HL-60 (cell line): Measurements from ENCODE around the gene PTPRK.

Source experiments
- DNase-seq, 2 experiments: peaks; one replicate each; pipeline ENCODE4 v3.0.0-alpha.2; 2010 to 2020; ENCODE audit warnings: low read depth in 1 of 2, low spot score in 1 of 2
- H3K27ac ChIP-seq: fragments of 250-450 bp; sonication (Bioruptor Pico); replicated peaks from 2 replicates; pipeline ENCODE4 v1.5.1; 2020; ENCODE audit warnings: mild to moderate bottlenecking, moderate library complexity
- H3K27me3 ChIP-seq: fragments of 250-450 bp; sonication (Bioruptor Pico); 2 replicates; pipeline ENCODE4 v1.5.1; 2021; ENCODE audit warnings: mild to moderate bottlenecking, moderate library complexity; ENCODE audit not compliant: insufficient read depth, poor library complexity, severe bottlenecking
- H3K4me3 ChIP-seq: replicated peaks from 2 replicates; pipeline ENCODE4 v1.5.1; 2011; ENCODE audit warnings: mild to moderate bottlenecking, control low read depth, low read length; ENCODE audit not compliant: insufficient read depth
- CTCF ChIP-seq: IDR thresholded peaks from one replicate; pipeline ENCODE4 v1.5.1; 2011; ENCODE audit warnings: low read length, control low read depth, inconsistent platforms; ENCODE audit not compliant: insufficient read depth
- GABPA ChIP-seq: IDR thresholded peaks from 2 replicates; pipeline ENCODE4 v1.6.1; 2012; ENCODE audit warnings: low read depth
- POLR2AphosphoS5 ChIP-seq: IDR thresholded peaks from 2 replicates; pipeline ENCODE4 v1.6.1; 2012; ENCODE audit warnings: low read depth
- REST ChIP-seq: IDR thresholded peaks from 2 replicates; pipeline ENCODE4 v1.6.1; 2012; ENCODE audit warnings: low read depth; ENCODE audit not compliant: insufficient replicate concordance
- SPI1 ChIP-seq: IDR thresholded peaks from 2 replicates; pipeline ENCODE4 v1.6.1; 2012; ENCODE audit warnings: low read depth, mild to moderate bottlenecking, borderline replicate concordance

PTPRK gene

GRCh38 chr6:128492386-128492785, 28.0 kb downstream of the PTPRK start:
- DNase-seq: no peak
- no peak overlapping the region for H3K4me3 ChIP-seq
- H3K27ac ChIP-seq: no peak overlapping the region

GRCh38 chr6:128491610-128492206, 28.7 kb downstream of the PTPRK start:
- Histone ChIP-seq H3K27me3 (no peaks in the 10 kb centered on the region), H3K27ac (no peak overlapping the region), H3K4me3 (no peak overlapping the region)
- no peak for DNase-seq
- no peak for TF ChIP-seq REST
- no peak for TF ChIP-seq CTCF
- no peak for TF ChIP-seq GABPA
- no peak for TF ChIP-seq SPI1
- TF ChIP-seq POLR2AphosphoS5: no peak

More at GRCh38 chr6:128492386-128492785, 28.0 kb downstream of the PTPRK start:
- H3K27me3 ChIP-seq: no peaks in the 10 kb centered on the region
- no peak for TF ChIP-seq SPI1
- TF ChIP-seq GABPA: no peak
- no peak for TF ChIP-seq POLR2AphosphoS5
- TF ChIP-seq CTCF: no peak
- TF ChIP-seq REST: no peak

GRCh38 chr6:128491100-128491581, 29.3 kb downstream of the PTPRK start:
- TF ChIP-seq GABPA: no peak
- no peak for TF ChIP-seq REST
- TF ChIP-seq SPI1: no peak
- TF ChIP-seq POLR2AphosphoS5: no peak
- TF ChIP-seq CTCF: no peak
- DNase-seq: no peak
- no peak overlapping the region for H3K4me3 ChIP-seq
- H3K27me3 ChIP-seq: no peaks in the 10 kb centered on the region
- H3K27ac ChIP-seq: no peak overlapping the region
